HG03378 (cell line): ENCODE measurements around the gene TSPO.
A peak's percentile ranks its signal among the peaks of the same experiment; 100 is the strongest.
"Not testable (repeated sequence)": the region's sequence is repeated elsewhere in the genome, so short reads cannot be mapped to it uniquely, and the experiment has no call there.

Experiments
- ATAC-seq: cut with Tn5 transposase; IDR thresholded peaks from one replicate; pipeline ENCODE4 v1.9.1; 2021; ENCODE audit warnings: mild to moderate bottlenecking, moderate library complexity; ENCODE audit not compliant: unreplicated experiment

TSPO gene

GRCh38 chr22:43151251-43152002 is at the start of gene TSPO:
Gene TSPO (plus strand): TSS chr22:43151559. CDS start chr22:43159239, 7,680 bp downstream.
- ATAC-seq = no peak

GRCh38 chr22:43104056-43104625 is 47.2 kb upstream of the TSPO start:
- ATAC-seq = not testable (repeated sequence)

GRCh38 chr22:43104950-43105349 is 46.4 kb upstream of the TSPO start:
- ATAC-seq = not testable (repeated sequence)

GRCh38 chr22:43106302-43106701 is 45.1 kb upstream of the TSPO start:
- no peak for ATAC-seq

GRCh38 chr22:43109511-43109910 is 41.8 kb upstream of the TSPO start:
- ATAC-seq = no peak

GRCh38 chr22:43109921-43110443 is 41.4 kb upstream of the TSPO start:
- no peak for ATAC-seq

- no peak for ATAC-seq
Observed at GRCh38 chr22:43110444-43110926, 40.9 kb upstream of the TSPO start, which contains the start of gene BIK. Gene BIK (plus strand): TSS chr22:43110750. CDS start chr22:43124023, 13,273 bp downstream.

- ATAC-seq = no peak
Observed at GRCh38 chr22:43110927-43111623, 40.3 kb upstream of the TSPO start.

- no peak for ATAC-seq
Observed at GRCh38 chr22:43113526-43114251, 37.7 kb upstream of the TSPO start.

- ATAC-seq = no peak
Observed at GRCh38 chr22:43114958-43115357, 36.4 kb upstream of the TSPO start.

GRCh38 chr22:43116932-43117331 is 34.4 kb upstream of the TSPO start:
- no peak for ATAC-seq

GRCh38 chr22:43118024-43118849 is 33.1 kb upstream of the TSPO start:
- ATAC-seq = no peak

- ATAC-seq = peak; percentile 68
Observed at GRCh38 chr22:43118953-43119458, 32.4 kb upstream of the TSPO start.

GRCh38 chr22:43126501-43127165 is 24.7 kb upstream of the TSPO start:
- no peak for ATAC-seq

GRCh38 chr22:43127166-43127908 is 24.0 kb upstream of the TSPO start:
- ATAC-seq = no peak

GRCh38 chr22:43128116-43128515 is 23.2 kb upstream of the TSPO start:
- no peak for ATAC-seq

GRCh38 chr22:43128928-43129424 is 22.4 kb upstream of the TSPO start:
- ATAC-seq = no peak
